Glomerular visceral epithelial cell (primary cell): ENCODE results near the gene GNL3.
"Not testable (repeated sequence)": the region's sequence is repeated elsewhere in the genome, so short reads cannot be mapped to it uniquely, and the experiment has no call there.

Source experiments
- DNase-seq: peaks from one replicate; pipeline ENCODE4 v3.0.0-alpha.2; 2016; ENCODE audit errors: extremely low spot score

Gene GNL3

GRCh38 chr3:52685709-52686691 is at the start of gene GNL3, which contains the start of gene PBRM1:
Gene GNL3 (plus strand): TSS chr3:52686032. CDS start chr3:52686093, 61 bp downstream.
Gene PBRM1 (minus strand): TSS chr3:52685913.
- peak; percentile 93 for DNase-seq

- DNase-seq: no peak
Measured at GRCh38 chr3:52636673-52637072, 49.2 kb upstream of the GNL3 start.

DNA sequence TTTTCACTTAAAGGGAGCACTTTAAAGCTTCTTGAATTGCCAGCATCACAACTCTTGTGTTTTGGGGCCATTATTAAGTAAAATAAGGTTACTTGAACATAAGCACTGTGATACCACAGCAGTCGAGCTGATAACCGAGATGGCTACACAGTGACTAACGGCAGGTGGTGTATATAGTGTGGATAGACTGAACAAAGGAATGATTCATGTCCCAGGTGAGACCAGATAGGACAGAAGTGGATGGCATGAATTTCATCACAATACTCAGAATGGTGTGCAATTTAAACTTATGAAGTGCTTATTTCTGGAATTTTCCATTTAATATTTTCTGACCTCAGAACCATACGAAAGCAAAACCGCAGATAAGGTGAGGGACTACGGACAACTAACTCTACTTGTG is 40.3 kb upstream of the GNL3 start:
- no peak for DNase-seq

- DNase-seq: no peak
Measured at GRCh38 chr3:52649461-52650210, 36.2 kb upstream of the GNL3 start.

DNA sequence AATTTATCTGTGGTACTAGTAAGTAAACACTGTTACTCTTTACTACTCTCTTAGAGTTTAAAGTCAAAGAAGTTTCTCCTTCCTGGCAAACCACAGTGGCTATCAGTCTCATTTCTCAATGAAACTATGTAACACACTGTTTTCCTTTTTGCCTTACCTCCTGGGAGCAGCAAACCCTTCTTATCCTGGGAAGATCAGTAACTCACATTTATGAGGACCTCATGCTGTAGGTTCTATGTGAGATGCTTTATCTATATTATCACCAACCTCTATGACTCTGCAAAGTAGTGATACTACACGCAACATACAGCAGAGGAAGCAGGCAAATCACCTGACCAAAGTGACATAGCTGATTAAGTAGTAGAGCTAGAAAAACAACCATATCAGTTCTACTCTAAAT is 35.4 kb upstream of the GNL3 start:
- DNase-seq: no peak

GRCh38 chr3:52651592-52651991 is 34.2 kb upstream of the GNL3 start:
- no peak for DNase-seq

GRCh38 chr3:52655895-52656294 is 29.9 kb upstream of the GNL3 start:
- DNase-seq: no peak

- no peak for DNase-seq
Measured at GRCh38 chr3:52660046-52660445, 25.8 kb upstream of the GNL3 start.

DNA sequence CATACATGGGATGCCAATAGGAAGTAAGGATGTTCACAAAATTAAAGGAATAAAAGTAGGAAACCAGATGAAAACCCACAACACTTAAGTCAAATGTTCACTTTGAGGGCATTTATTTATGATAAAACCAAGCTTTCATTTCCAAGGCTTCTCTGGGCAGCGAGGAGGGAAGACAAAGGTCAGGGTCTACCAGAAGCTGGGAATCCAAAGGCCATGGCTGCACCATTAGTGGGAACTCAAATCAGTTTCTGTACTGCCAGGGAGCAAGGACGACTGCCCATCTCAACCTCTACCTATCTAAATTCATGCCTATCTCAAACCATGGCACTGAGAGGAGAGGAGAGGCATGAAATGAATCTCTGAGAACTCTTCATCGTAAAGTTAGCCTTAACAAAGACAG is 22.7 kb upstream of the GNL3 start:
- DNase-seq: no peak

- peak; percentile 98 for DNase-seq
Measured at GRCh38 chr3:52670621-52671521, 15.0 kb upstream of the GNL3 start.

- DNase-seq: peak; percentile 38
Measured at GRCh38 chr3:52671676-52672075, 14.2 kb upstream of the GNL3 start.

- not testable (repeated sequence) for DNase-seq
Measured at GRCh38 chr3:52676201-52676600, 9.6 kb upstream of the GNL3 start.

- no peak for DNase-seq
Measured at GRCh38 chr3:52678265-52679198, 7.3 kb upstream of the GNL3 start.

GRCh38 chr3:52679199-52679538 is 6.7 kb upstream of the GNL3 start:
- DNase-seq: no peak

DNA sequence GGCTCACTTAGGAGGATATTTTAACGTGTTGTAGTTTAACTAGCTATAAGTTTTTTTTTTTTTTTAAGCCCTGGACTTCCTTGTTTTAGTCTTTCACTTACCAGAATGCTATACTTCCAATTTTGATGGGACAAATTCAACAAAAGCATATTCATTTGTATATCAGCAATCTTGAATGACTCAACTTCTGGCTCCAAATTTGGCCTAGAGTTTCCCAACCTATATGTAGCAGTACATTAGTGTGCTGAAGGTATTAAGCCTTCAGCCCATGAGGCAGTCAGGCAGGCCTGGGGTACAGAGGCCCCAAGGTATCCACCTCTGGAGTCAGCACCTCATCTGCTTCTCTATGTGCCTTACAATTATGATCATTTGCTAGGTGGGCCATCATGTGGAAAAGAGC is 6.0 kb upstream of the GNL3 start:
- no peak for DNase-seq

- DNase-seq: no peak
Measured at GRCh38 chr3:52681596-52681995, 4.2 kb upstream of the GNL3 start.

DNA sequence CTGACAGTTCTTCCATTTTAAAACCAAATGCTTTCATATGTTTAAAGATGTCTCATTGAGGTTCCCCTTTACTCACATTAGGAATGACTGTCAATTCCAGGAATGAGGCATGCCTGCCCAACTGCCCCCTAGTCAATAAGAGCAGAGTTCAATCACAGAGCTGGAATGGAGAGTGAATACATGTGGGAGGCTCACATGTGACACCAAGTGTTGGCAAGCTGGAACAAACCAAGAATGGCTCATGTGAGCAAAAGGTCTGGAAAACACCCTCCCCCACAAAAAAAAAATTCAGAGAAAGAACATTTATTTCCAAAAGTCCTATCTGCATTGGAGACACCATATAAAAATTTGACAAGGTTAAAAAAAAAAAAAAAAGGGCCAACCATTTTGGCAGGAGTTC is 3.8 kb upstream of the GNL3 start:
- peak; percentile 56 for DNase-seq

DNA sequence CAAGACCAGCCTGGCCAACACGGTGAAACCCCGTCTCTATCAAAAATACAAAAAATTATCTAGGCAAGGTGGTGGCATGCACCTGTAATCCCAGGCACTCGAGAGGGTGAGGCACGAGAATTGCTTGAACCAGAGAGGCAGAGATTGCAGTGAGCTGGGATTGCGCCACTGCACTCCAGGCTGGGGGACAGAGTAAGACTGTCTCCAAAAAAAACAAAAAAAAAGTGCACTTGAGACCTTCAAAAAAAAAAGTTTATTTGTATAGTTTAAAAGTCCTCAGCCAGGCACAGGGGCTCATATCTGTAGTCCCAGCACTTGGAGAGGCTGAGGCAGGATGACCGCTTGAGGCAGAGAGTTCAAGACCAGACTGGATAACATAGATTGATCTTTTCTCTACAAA is 2.2 kb upstream of the GNL3 start:
- DNase-seq: no peak

DNA sequence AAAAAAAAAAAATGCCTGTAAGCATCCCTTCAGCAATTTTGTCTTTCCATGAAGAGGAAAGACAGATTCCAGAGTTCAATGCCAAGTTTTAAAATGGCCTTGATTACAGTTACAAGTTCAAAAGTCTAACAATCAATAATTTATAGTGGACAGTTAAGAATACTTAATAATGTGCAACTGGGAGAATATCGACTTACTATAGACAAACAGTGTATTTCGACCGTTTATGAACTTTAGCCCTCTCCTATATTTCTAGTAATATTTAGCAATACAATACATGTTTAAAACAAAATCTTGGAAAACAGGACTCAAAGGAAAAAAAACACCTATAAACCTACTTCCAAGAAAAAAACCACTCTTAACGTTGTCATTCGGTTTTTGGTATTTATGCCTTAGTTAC is 1.6 kb upstream of the GNL3 start:
- no peak for DNase-seq

GRCh38 chr3:52685285-52685708 is 535 bp upstream of the GNL3 start:
- DNase-seq: peak; percentile 85

DNA sequence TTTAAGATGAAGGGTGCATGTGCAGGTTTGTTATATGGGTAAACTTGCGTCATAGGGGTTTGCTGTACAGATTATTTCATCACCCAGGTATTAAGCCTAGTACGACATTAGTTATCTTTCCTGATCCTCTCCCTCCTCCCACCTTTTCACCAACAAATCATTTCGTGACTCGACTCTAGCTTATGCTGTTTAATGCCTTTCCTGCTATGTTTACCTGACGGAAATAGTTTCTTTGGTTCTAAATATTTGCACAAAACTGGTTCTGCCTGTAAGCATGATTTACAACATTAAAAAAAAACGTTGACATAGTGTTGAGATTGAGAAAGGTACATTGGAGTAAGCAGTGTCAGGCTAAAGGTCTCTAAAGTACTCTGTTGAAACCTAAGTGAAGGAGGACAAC is 2.4 kb downstream of the GNL3 start:
- no peak for DNase-seq
